Osteoblast (primary cell): ENCODE results near the gene ANKRD40CL. TPM values are rescaled to one million over a fixed set of nuclear protein-coding genes. Genes with fewer than 3 reads are reported as not detected.

ENCODE experiments used
- small RNA-seq: library from RNA; depleted of rRNA; stranded (forward); fragments of <200 nt; gene quantifications from one replicate; pipeline ENCODE3, GENCODE V24; 2012
- total RNA-seq: library from RNA; depleted of rRNA; stranded (reverse); fragments of >200 nt; gene quantifications from 2 replicates; pipeline ENCODE4 v1.2.3, GENCODE V29; 2012

ANKRD40CL gene
- total RNA-seq, 1 donor, result 0.36 TPM

Small RNAs within 50 kb of the gene (small RNA-seq; reads per million reads assigned to genes)
- not detected for gene AC005921.1
- not detected for gene MIR8059

Other genes starting within 250 kb of the ANKRD40CL start
- gene EPN3, start 234.8 kb downstream of the ANKRD40CL start, total RNA-seq, result not detected in 2 replicates
- gene SPATA20, start 220.3 kb downstream of the ANKRD40CL start, total RNA-seq, result 126 and 142 TPM in 2 replicates
- gene CACNA1G, start 206.8 kb downstream of the ANKRD40CL start, total RNA-seq, result under 0.01 TPM in 2 replicates
- 12.4 and 28.6 TPM in 2 replicates for gene ABCC3, start 132.6 kb downstream of the ANKRD40CL start, total RNA-seq
- gene ANKRD40, start 59.6 kb downstream of the ANKRD40CL start, total RNA-seq, result 41.5 and 42.7 TPM in 2 replicates
- gene LUC7L3, start 47.9 kb downstream of the ANKRD40CL start, total RNA-seq, result 25.6 and 34.7 TPM in 2 replicates
- gene WFIKKN2, start 68.1 kb upstream of the ANKRD40CL start, total RNA-seq, result under 0.01 TPM in 1 of 2 replicates, not detected in the other
- gene TOB1, start 98.8 kb upstream of the ANKRD40CL start, total RNA-seq, result 18.8 and 21.5 TPM in 2 replicates